22Rv1 (cell line): Measurements from ENCODE around the gene ZNF692.

Experiments
- ZFX ChIP-seq: fragments of 450-650 bp; IDR thresholded peaks from 2 replicates; pipeline ENCODE4 v1.6.1; 2017; ENCODE audit warnings: antibody characterized with exemption, borderline replicate concordance
- TF ChIP-seq, protein P1 (sequence below): fragments of 450-650 bp; IDR thresholded peaks from 2 replicates; pipeline ENCODE4 v1.5.1; 2017; ENCODE audit warnings: mild to moderate bottlenecking

DNA sequence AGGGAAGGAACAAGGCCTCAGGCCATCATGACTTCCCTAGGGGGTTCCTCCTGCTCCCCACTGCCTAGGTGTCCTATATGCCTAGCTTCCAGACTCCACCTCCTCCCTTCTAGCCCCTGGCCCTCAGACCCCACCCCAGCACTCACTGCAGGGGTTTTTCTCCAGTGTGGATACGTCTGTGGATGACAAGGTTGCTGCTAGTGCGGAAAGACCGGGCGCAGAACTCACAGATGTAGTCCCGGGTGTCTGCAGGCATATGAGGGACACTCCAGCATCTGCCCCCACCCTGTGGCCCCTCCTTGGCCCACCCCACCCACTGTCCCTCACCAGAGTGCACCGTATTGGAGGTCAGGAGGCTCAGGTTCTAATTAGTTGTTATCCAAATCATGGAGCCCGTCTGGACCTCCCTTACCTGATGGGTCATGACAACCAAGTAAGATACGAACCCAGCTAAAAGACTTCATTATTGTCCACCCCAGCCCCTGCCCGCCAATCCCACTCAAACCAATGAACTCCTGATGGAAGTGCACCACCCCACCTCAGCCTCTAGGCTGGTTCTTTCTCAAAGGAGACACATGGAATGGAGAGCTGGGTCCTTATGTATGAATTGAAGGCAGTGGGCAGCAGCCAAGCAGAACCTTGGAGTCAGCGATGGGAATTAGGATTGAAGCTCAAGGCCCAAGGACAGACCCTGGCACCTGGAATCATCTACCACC is 8.2 kb downstream of the ZNF692 start:
- TF ChIP-seq, protein P1, sequence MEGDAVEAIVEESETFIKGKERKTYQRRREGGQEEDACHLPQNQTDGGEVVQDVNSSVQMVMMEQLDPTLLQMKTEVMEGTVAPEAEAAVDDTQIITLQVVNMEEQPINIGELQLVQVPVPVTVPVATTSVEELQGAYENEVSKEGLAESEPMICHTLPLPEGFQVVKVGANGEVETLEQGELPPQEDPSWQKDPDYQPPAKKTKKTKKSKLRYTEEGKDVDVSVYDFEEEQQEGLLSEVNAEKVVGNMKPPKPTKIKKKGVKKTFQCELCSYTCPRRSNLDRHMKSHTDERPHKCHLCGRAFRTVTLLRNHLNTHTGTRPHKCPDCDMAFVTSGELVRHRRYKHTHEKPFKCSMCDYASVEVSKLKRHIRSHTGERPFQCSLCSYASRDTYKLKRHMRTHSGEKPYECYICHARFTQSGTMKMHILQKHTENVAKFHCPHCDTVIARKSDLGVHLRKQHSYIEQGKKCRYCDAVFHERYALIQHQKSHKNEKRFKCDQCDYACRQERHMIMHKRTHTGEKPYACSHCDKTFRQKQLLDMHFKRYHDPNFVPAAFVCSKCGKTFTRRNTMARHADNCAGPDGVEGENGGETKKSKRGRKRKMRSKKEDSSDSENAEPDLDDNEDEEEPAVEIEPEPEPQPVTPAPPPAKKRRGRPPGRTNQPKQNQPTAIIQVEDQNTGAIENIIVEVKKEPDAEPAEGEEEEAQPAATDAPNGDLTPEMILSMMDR = no peak
- TF ChIP-seq ZFX = no peak
